PC-9 (cell line): Measurements from ENCODE around the gene DYSF. TPM values are rescaled to one million over a fixed set of nuclear protein-coding genes. Genes with fewer than 3 reads are reported as not detected.

ENCODE experiments used
- BruUV-seq: library from RNA; stranded (reverse); fragments of 400-500 nt; replicated peaks from 2 replicates; lab custom pipeline; 2021; lab: Mats Ljungman, UMichigan
- CTCF ChIA-PET: fragments of 300-600 bp; sonication (Branson Sonifier 250); formaldehyde crosslinking; loops from one replicate; lab custom pipeline; 2022; ENCODE audit warnings: antibody characterized with exemption; lab: Charles Lee
- POLR2A ChIA-PET: fragments of 300-600 bp; sonication (Branson Sonifier 250); formaldehyde crosslinking; loops from one replicate; lab custom pipeline; 2022; ENCODE audit warnings: antibody characterized with exemption; ENCODE audit not compliant: unreplicated experiment; lab: Charles Lee
- DNase-seq, 2 experiments: peaks; one replicate each; pipeline versions ENCODE4 v3.0.0 to v3.0.0-alpha.2; 2015 to 2022; ENCODE audit warnings: mixed read lengths in 1 of 2
- H2AFZ ChIP-seq: fragments of 200-600 bp; sonication (generic); 2 replicates; pipeline ENCODE4 v1.8.1; 2017; ENCODE audit warnings: antibody characterized with exemption
- H3F3A ChIP-seq: fragments of 200-600 bp; sonication (generic); 2 replicates; pipeline ENCODE4 v1.8.1; 2017; ENCODE audit warnings: antibody characterized with exemption, mild to moderate bottlenecking, low read depth; ENCODE audit not compliant: insufficient read depth
- H3K27ac ChIP-seq: fragments of 200-600 bp; sonication (generic); 2 replicates; pipeline ENCODE4 v1.6.1; 2016; ENCODE audit warnings: mixed run types
- H3K27me3 ChIP-seq: fragments of 200-600 bp; sonication (generic); 2 replicates; pipeline ENCODE4 v1.6.1; 2016; ENCODE audit warnings: low read depth, mixed run types; ENCODE audit not compliant: insufficient read depth
- H3K36me3 ChIP-seq: fragments of 200-600 bp; sonication (generic); 2 replicates; pipeline ENCODE4 v1.6.1; 2016; ENCODE audit warnings: low read depth, mixed run types
- H3K4me1 ChIP-seq: fragments of 200-600 bp; sonication (generic); replicated peaks from 2 replicates; pipeline ENCODE4 v1.6.1; 2016; ENCODE audit warnings: mixed run types; ENCODE audit not compliant: insufficient read depth
- H3K4me2 ChIP-seq: fragments of 200-600 bp; sonication (generic); 2 replicates; pipeline ENCODE4 v1.6.1; 2017; ENCODE audit warnings: mixed run types
- H3K4me3 ChIP-seq: fragments of 200-600 bp; sonication (generic); 2 replicates; pipeline ENCODE4 v1.6.1; 2016; ENCODE audit warnings: mixed run types
- H3K79me2 ChIP-seq: fragments of 200-600 bp; sonication (generic); 2 replicates; pipeline ENCODE4 v1.6.1; 2017; ENCODE audit warnings: low read depth, mixed run types
- H3K9me2 ChIP-seq: fragments of 200-600 bp; sonication (generic); 2 replicates; pipeline ENCODE4 v1.8.1; 2017; ENCODE audit warnings: mild to moderate bottlenecking; ENCODE audit not compliant: insufficient read depth
- H3K9me3 ChIP-seq: fragments of 200-600 bp; sonication (generic); 2 replicates; pipeline ENCODE4 v1.8.1; 2016; ENCODE audit warnings: low read depth; ENCODE audit not compliant: insufficient read depth
- H4K20me1 ChIP-seq: fragments of 200-600 bp; sonication (generic); 2 replicates; pipeline ENCODE4 v1.8.1; 2017; ENCODE audit not compliant: insufficient read depth
- CTCF ChIP-seq: fragments of 200-600 bp; sonication (generic); conservative IDR thresholded peaks from 2 replicates; pipeline ENCODE4 v1.6.1; 2017; ENCODE audit warnings: mixed run types, antibody characterized with exemption, mild to moderate bottlenecking, moderate library complexity
- EZH2 ChIP-seq: fragments of 200-600 bp; sonication (generic); IDR thresholded peaks from 2 replicates; pipeline ENCODE4 v1.8.0; 2017; ENCODE audit warnings: antibody characterized with exemption, low read depth
- intact Hi-C: fragments of 100-400 bp; cut with micrococcal nuclease; formaldehyde crosslinking; loops from one replicate; pipeline ENCODE4 v1.10.0; 2022; ENCODE audit not compliant: unreplicated experiment
- total RNA-seq: library from RNA; stranded (reverse); gene quantifications from 2 replicates; pipeline ENCODE4 v1.2.3, GENCODE V29; 2021

Gene DYSF
- total RNA-seq, 1 experiment from 2014 or later, result 12.2 TPM

- DNase-seq, result no peak
- no peaks in the 10 kb centered on the region for H3K79me2 ChIP-seq
- H2AFZ ChIP-seq, result no peak overlapping the region
- H3K9me2 ChIP-seq, result no peaks in the 10 kb centered on the region
- H3K36me3 ChIP-seq, result no peaks in the 10 kb centered on the region
- H3K27me3 ChIP-seq, result no peaks in the 10 kb centered on the region
- peaks cover 8% of the 10 kb centered on the region; the same call in 1 of the 2 replicates for H3F3A ChIP-seq
- H4K20me1 ChIP-seq, result no peaks in the 10 kb centered on the region
- H3K4me2 ChIP-seq, result no peak overlapping the region
- ChIA-PET POLR2A (no interaction called here), CTCF (no interaction called here)
- BruUV-seq, result no TSS peak
- H3K27ac ChIP-seq, result no peak overlapping the region
- intact Hi-C loops, result no loop called here
- TF ChIP-seq CTCF (no peak), EZH2 (no peak)
- no peaks in the 10 kb centered on the region for H3K9me3 ChIP-seq
- H3K4me3 ChIP-seq, result no peak overlapping the region
- H3K4me1 ChIP-seq, result no peaks in the 10 kb centered on the region
Observed at GRCh38 chr2:71665168-71666093, 212.1 kb downstream of the DYSF start.

- H3K4me2 ChIP-seq, result no peak overlapping the region
- intact Hi-C loops, result no loop called here
- H3K79me2 ChIP-seq, result no peaks in the 10 kb centered on the region
- no TSS peak for BruUV-seq
- DNase-seq, result no peak
- H3K36me3 ChIP-seq, result no peaks in the 10 kb centered on the region
- no peaks in the 10 kb centered on the region for H3K27me3 ChIP-seq
- H3K4me1 ChIP-seq, result no peaks in the 10 kb centered on the region
- ChIA-PET POLR2A (no interaction called here), CTCF (no interaction called here)
- H3F3A ChIP-seq, result peaks cover 8% of the 10 kb centered on the region; the same call in 1 of the 2 replicates
- no peak overlapping the region for H3K27ac ChIP-seq
- no peaks in the 10 kb centered on the region for H3K9me2 ChIP-seq
- no peaks in the 10 kb centered on the region for H3K9me3 ChIP-seq
- no peak overlapping the region for H2AFZ ChIP-seq
- no peak for TF ChIP-seq CTCF
- no peak for TF ChIP-seq EZH2
- no peak overlapping the region for H3K4me3 ChIP-seq
- no peaks in the 10 kb centered on the region for H4K20me1 ChIP-seq
Observed at GRCh38 chr2:71666094-71666474, 212.7 kb downstream of the DYSF start.

GRCh38 chr2:71667256-71668182, 214.2 kb downstream of the DYSF start:
- TF ChIP-seq EZH2 (no peak), CTCF (no peak)
- BruUV-seq, result no TSS peak
- Histone ChIP-seq H3F3A (peaks cover 7% of the 10 kb centered on the region; the same call in 1 of the 2 replicates), H3K4me3 (no peak overlapping the region), H3K9me2 (no peaks in the 10 kb centered on the region), H2AFZ (no peak overlapping the region), H3K9me3 (no peaks in the 10 kb centered on the region), H3K4me1 (no peaks in the 10 kb centered on the region), H3K27me3 (no peaks in the 10 kb centered on the region), H3K4me2 (no peak overlapping the region), H4K20me1 (no peaks in the 10 kb centered on the region), H3K27ac (no peak overlapping the region), H3K36me3 (no peaks in the 10 kb centered on the region), H3K79me2 (no peaks in the 10 kb centered on the region)
- intact Hi-C loops, result no loop called here
- ChIA-PET POLR2A (no interaction called here), CTCF (no interaction called here)
- DNase-seq, result no peak
